ENCODE results near the gene OR7C1.

GRCh38 chr19:14786421-14786851 is 48.5 kb downstream of the OR7C1 start:
- no peak for TF ChIP-seq RFX5 (IDR thresholded peaks at IDR 0.05; ENCODE audit: low read length)
- no peak for TF ChIP-seq FOSL2 (IDR thresholded peaks at IDR 0.05; ENCODE audit: borderline replicate concordance, low read depth)
- TF ChIP-seq CTCF (IDR thresholded peaks at IDR 0.05): peak; percentile 61
- TF ChIP-seq ELF1 (IDR thresholded peaks at IDR 0.05): no peak
